Ishikawa (cell line): ENCODE data around the gene CNN3.

Experiments
- CEBPB ChIP-seq: IDR thresholded peaks from 2 replicates; pipeline ENCODE4 v1.6.1; 2012
- CREB1 ChIP-seq: IDR thresholded peaks from 2 replicates; pipeline ENCODE4 v1.6.1; 2012; ENCODE audit warnings: low read depth
- EGR1 ChIP-seq: IDR thresholded peaks from 2 replicates; pipeline ENCODE4 v1.6.1; 2012
- EP300 ChIP-seq: IDR thresholded peaks from 2 replicates; pipeline ENCODE4 v1.6.1; 2012; ENCODE audit warnings: borderline replicate concordance
- FOXM1 ChIP-seq: IDR thresholded peaks from 2 replicates; pipeline ENCODE4 v1.6.1; 2012; ENCODE audit warnings: low read depth, borderline replicate concordance
- NFIC ChIP-seq: IDR thresholded peaks from 2 replicates; pipeline ENCODE4 v1.6.1; 2012
- RAD21 ChIP-seq: IDR thresholded peaks from 2 replicates; pipeline ENCODE4 v1.6.1; 2012; ENCODE audit warnings: low read depth
- TAF1 ChIP-seq: IDR thresholded peaks from 2 replicates; pipeline ENCODE4 v1.6.1; 2012; ENCODE audit warnings: low read depth, mild to moderate bottlenecking
- TCF12 ChIP-seq: IDR thresholded peaks from 2 replicates; pipeline ENCODE4 v1.6.1; 2012; ENCODE audit warnings: low read depth
- TEAD4 ChIP-seq: IDR thresholded peaks from 2 replicates; pipeline ENCODE4 v1.6.1; 2012
- YY1 ChIP-seq: IDR thresholded peaks from 2 replicates; pipeline ENCODE4 v1.6.1; 2012; ENCODE audit warnings: low read depth
- ZBTB7A ChIP-seq: IDR thresholded peaks from 2 replicates; pipeline ENCODE4 v1.6.1; 2012; ENCODE audit warnings: low read depth
- TF ChIP-seq, protein P1 (sequence below): IDR thresholded peaks from 2 replicates; pipeline ENCODE4 v1.6.1; 2012; ENCODE audit warnings: low read depth, mild to moderate bottlenecking
- TF ChIP-seq, protein P2 (sequence below): IDR thresholded peaks from 2 replicates; pipeline ENCODE4 v1.6.1; 2012

DNA sequence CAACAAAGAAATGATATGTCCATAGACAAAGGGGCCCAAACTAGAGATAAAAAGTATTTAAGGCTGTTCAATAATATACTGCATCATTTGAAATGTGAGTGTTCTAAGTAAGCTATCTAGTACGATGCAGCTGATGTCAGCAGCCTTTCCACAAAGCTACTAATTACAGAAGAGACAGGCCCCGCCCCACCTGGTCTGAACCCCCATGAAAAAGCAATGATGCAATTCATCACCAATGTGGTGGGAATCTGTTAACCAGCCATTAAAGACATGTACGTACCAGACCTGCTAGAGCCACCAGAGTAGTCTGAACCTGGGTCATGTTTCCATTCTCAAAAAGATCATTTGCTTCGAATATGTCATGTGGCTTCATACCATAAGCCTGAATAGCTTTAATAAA lies 25.1 kb downstream of the CNN3 start:
- TF ChIP-seq TAF1 (no peak), FOXM1 (no peak), EP300 (no peak), CREB1 (no peak), EGR1 (no peak), NFIC (no peak), CEBPB (no peak), YY1 (no peak), TEAD4 (no peak), ZBTB7A (no peak), RAD21 (no peak), TCF12 (no peak)
- TF ChIP-seq, protein P1, sequence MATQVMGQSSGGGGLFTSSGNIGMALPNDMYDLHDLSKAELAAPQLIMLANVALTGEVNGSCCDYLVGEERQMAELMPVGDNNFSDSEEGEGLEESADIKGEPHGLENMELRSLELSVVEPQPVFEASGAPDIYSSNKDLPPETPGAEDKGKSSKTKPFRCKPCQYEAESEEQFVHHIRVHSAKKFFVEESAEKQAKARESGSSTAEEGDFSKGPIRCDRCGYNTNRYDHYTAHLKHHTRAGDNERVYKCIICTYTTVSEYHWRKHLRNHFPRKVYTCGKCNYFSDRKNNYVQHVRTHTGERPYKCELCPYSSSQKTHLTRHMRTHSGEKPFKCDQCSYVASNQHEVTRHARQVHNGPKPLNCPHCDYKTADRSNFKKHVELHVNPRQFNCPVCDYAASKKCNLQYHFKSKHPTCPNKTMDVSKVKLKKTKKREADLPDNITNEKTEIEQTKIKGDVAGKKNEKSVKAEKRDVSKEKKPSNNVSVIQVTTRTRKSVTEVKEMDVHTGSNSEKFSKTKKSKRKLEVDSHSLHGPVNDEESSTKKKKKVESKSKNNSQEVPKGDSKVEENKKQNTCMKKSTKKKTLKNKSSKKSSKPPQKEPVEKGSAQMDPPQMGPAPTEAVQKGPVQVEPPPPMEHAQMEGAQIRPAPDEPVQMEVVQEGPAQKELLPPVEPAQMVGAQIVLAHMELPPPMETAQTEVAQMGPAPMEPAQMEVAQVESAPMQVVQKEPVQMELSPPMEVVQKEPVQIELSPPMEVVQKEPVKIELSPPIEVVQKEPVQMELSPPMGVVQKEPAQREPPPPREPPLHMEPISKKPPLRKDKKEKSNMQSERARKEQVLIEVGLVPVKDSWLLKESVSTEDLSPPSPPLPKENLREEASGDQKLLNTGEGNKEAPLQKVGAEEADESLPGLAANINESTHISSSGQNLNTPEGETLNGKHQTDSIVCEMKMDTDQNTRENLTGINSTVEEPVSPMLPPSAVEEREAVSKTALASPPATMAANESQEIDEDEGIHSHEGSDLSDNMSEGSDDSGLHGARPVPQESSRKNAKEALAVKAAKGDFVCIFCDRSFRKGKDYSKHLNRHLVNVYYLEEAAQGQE, result no peak
- TF ChIP-seq, protein P2, sequence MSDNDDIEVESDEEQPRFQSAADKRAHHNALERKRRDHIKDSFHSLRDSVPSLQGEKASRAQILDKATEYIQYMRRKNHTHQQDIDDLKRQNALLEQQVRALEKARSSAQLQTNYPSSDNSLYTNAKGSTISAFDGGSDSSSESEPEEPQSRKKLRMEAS, result no peak
